Stomach (tissue), 4 donors: Measurements from ENCODE around the gene OSBP2.

Experiments used
- EP300 ChIP-seq: sonication (generic); formaldehyde crosslinking; IDR thresholded peaks from one replicate; pipeline ENCODE4 v1.6.1; 2017; ENCODE audit warnings: antibody characterized with exemption
- POLR2A ChIP-seq, 4 donors: fragments of 450-650 bp; IDR thresholded peaks; one replicate each; pipeline ENCODE4 v1.6.1; 2016; ENCODE audit warnings: antibody characterized with exemption in 4 of 4, control low read depth in 2 of 4, mild to moderate bottlenecking in 1 of 4, moderate library complexity in 1 of 4
- POLR2AphosphoS5 ChIP-seq, 3 donors: sonication (generic); formaldehyde crosslinking; IDR thresholded peaks; one replicate each; pipeline ENCODE4 v1.6.1; 2016; ENCODE audit warnings: antibody characterized with exemption in 3 of 3
- TF ChIP-seq, protein P1 (sequence below), 7 experiments: fragments of 450-650 bp in 4 of 7; fragments of 200-600 bp in 3 of 7; sonication (generic) in 3 of 7; IDR thresholded peaks; one replicate each; pipeline ENCODE4 v1.5.1; 2016 to 2019; ENCODE audit warnings: antibody characterized with exemption in 7 of 7, control low read depth in 2 of 7, mild to moderate bottlenecking in 1 of 7

DNA sequence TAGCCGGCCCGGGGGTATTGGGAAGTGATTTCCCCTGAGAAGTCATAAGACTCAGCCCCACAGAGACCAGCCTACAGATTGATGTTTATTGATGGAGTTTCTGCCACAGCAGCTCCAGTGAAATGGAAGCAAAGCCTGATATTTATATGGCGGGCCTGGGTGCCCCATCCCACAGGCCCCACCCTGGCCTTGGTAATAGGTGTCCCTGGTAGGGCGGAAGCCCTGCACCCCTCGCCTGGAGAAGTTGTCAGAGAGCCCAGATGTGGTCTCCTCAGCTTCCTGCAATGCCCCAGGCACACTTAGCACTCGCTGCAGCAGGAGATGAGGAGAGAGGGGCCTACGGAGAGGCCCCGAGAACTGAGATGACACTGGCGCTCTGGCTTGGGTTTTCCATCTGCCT lies 166.5 kb downstream of the OSBP2 start:
- no peak for TF ChIP-seq EP300
- TF ChIP-seq, protein P1, sequence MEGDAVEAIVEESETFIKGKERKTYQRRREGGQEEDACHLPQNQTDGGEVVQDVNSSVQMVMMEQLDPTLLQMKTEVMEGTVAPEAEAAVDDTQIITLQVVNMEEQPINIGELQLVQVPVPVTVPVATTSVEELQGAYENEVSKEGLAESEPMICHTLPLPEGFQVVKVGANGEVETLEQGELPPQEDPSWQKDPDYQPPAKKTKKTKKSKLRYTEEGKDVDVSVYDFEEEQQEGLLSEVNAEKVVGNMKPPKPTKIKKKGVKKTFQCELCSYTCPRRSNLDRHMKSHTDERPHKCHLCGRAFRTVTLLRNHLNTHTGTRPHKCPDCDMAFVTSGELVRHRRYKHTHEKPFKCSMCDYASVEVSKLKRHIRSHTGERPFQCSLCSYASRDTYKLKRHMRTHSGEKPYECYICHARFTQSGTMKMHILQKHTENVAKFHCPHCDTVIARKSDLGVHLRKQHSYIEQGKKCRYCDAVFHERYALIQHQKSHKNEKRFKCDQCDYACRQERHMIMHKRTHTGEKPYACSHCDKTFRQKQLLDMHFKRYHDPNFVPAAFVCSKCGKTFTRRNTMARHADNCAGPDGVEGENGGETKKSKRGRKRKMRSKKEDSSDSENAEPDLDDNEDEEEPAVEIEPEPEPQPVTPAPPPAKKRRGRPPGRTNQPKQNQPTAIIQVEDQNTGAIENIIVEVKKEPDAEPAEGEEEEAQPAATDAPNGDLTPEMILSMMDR (IDR thresholded peaks at IDR 0.05), result no peak
- TF ChIP-seq POLR2A (IDR thresholded peaks at IDR 0.05), result no peak
- TF ChIP-seq POLR2AphosphoS5 (IDR thresholded peaks at IDR 0.05), result no peak
